K562 (cell line): ENCODE results near the gene ANO2. TPM values are rescaled to one million over a fixed set of nuclear protein-coding genes. Genes with fewer than 3 reads are reported as not detected.

Experiments
- ATAC-seq: fragments of 200-7000 bp; cut with Tn5 transposase; 3 replicates; pipeline ENCODE4 v1.9.1; 2020; ENCODE audit warnings: moderate library complexity
- BruUV-seq: library from RNA; stranded (reverse); fragments of 400-500 nt; replicated peaks from 2 replicates; lab custom pipeline; 2021; lab: Mats Ljungman, UMichigan
- CTCF ChIA-PET: fragments of 300-600 bp; formaldehyde crosslinking; extraction: SDS; loops from one replicate; lab custom pipeline; 2021; ENCODE audit warnings: low intra/inter-chr PET ratio; lab: Yijun Ruan, JAX
- POLR2A ChIA-PET: fragments of 300-600, 350-650 bp; sonication (Branson Sonifier 250); formaldehyde crosslinking; extraction: SDS; loops from one replicate; lab custom pipeline; 2021; ENCODE audit warnings: antibody characterized with exemption, inconsistent platforms; lab: Yijun Ruan, JAX
- DNase-seq, 4 experiments: peaks; one replicate each; pipeline versions ENCODE4 v3.0.0 to v3.0.0-alpha.2; 2011 to 2018; ENCODE audit warnings: low spot score in 3 of 4, mixed read lengths in 3 of 4; ENCODE audit errors: extremely low read depth in 1 of 4
- FAIRE-seq: peaks from 2 replicates; lab custom pipeline; 2011; peaks lifted over from hg19 to GRCh38; lab: Jason Lieb, UNC
- H2AFZ ChIP-seq: 2 replicates; pipeline ENCODE4 v1.6.0; 2011; ENCODE audit warnings: low read depth, low read length, control low read depth, inconsistent platforms
- H3K27ac ChIP-seq: fragments of 200-600 bp; 3 replicates; pipeline ENCODE4 v1.8.0; 2011; ENCODE audit warnings: low read depth, mild to moderate bottlenecking, control low read depth, inconsistent platforms, low read length, moderate library complexity, mixed read lengths; ENCODE audit errors: extremely low read depth
- H3K27me3 ChIP-seq, 2 experiments: fragments of 300-600 bp in 1 of 2; 2 replicates in 1 of 2; 3 replicates in 1 of 2; pipeline versions ENCODE4 v1.6.0 to v1.8.0; 2011; ENCODE audit warnings: inconsistent platforms in 2 of 2, low read length in 2 of 2, mild to moderate bottlenecking in 1 of 2, mixed read lengths in 1 of 2, moderate library complexity in 1 of 2; ENCODE audit not compliant: control insufficient read depth in 2 of 2, insufficient read depth in 2 of 2
- H3K36me3 ChIP-seq: fragments of 300-600 bp; 3 replicates; pipeline ENCODE4 v1.8.0; 2011; ENCODE audit warnings: mild to moderate bottlenecking, low read length, inconsistent platforms; ENCODE audit not compliant: control insufficient read depth, insufficient read depth
- H3K4me1 ChIP-seq, 2 experiments: fragments of 200-600 bp in 1 of 2; replicated peaks in 1 of 2; 2 replicates in 1 of 2; 3 replicates in 1 of 2; pipeline versions ENCODE4 v1.5.1 to v1.8.0; 2011; ENCODE audit warnings: inconsistent platforms in 2 of 2, low read length in 2 of 2, mild to moderate bottlenecking in 1 of 2, mixed read lengths in 1 of 2, moderate library complexity in 1 of 2; ENCODE audit not compliant: control insufficient read depth in 2 of 2, insufficient read depth in 2 of 2
- H3K4me2 ChIP-seq: 2 replicates; pipeline ENCODE4 v1.6.1; 2011; ENCODE audit warnings: low read length, control low read depth, inconsistent platforms, mixed read lengths; ENCODE audit not compliant: insufficient read depth
- H3K4me3 ChIP-seq: fragments of 200-600 bp; sonication (generic), shearing (Covaris generic); 2 replicates; pipeline ENCODE4 v1.5.1; 2016; ENCODE audit warnings: control low read depth, inconsistent platforms
- H3K79me2 ChIP-seq: fragments of 200-600 bp; 3 replicates; pipeline ENCODE4 v1.8.0; 2011; ENCODE audit warnings: low read length, inconsistent platforms; ENCODE audit not compliant: control insufficient read depth, insufficient read depth
- H3K9ac ChIP-seq, 2 experiments: 2 replicates each; pipeline versions ENCODE4 v1.6.0 to v1.6.1; 2011; ENCODE audit warnings: low read depth in 2 of 2, low read length in 2 of 2, control low read depth in 1 of 2, inconsistent platforms in 1 of 2, mild to moderate bottlenecking in 1 of 2, mixed read lengths in 1 of 2; ENCODE audit not compliant: insufficient read depth in 1 of 2
- H3K9me1 ChIP-seq: one replicate; pipeline ENCODE4 v1.6.0; 2011; ENCODE audit warnings: inconsistent platforms, mild to moderate bottlenecking, low read length, moderate library complexity; ENCODE audit not compliant: control insufficient read depth, insufficient read depth
- H3K9me3 ChIP-seq: replicated peaks from 2 replicates; pipeline ENCODE4 v1.5.1; 2011; ENCODE audit warnings: low read depth, low read length, inconsistent platforms; ENCODE audit not compliant: control insufficient read depth, insufficient read depth
- H4K20me1 ChIP-seq: replicated peaks from 2 replicates; pipeline ENCODE4 v1.6.1; 2011; ENCODE audit warnings: low read length, inconsistent platforms, mixed read lengths; ENCODE audit not compliant: control insufficient read depth, insufficient read depth
- BRD4 ChIP-seq: fragments of 200-600 bp; sonication (generic); IDR thresholded peaks from 2 replicates; pipeline ENCODE4 v1.6.1; 2017; ENCODE audit warnings: inconsistent platforms
- ETS2 ChIP-seq: IDR thresholded peaks from 2 replicates; pipeline ENCODE4 v1.6.1; 2016; ENCODE audit warnings: borderline replicate concordance, missing genetic modification characterization, mild to moderate bottlenecking, moderate library complexity, missing compliant biosample characterization; ENCODE audit not compliant: poor library complexity, severe bottlenecking
- MEF2D ChIP-seq: conservative IDR thresholded peaks from 2 replicates; pipeline ENCODE4 v1.6.1; 2016; ENCODE audit warnings: low read depth, missing genetic modification characterization, missing compliant biosample characterization
- NFIC ChIP-seq: fragments of 450-650 bp; IDR thresholded peaks from 2 replicates; pipeline ENCODE4 v1.6.1; 2017; ENCODE audit warnings: mild to moderate bottlenecking, inconsistent platforms
- RFX5 ChIP-seq: IDR thresholded peaks from 2 replicates; pipeline ENCODE4 v1.6.1; 2011; ENCODE audit warnings: low read depth, mild to moderate bottlenecking, improper control_type of control experiment, low read length
- U2AF2 ChIP-seq: fragments of 200-400 bp; formaldehyde crosslinking; optimal IDR thresholded peaks from 2 replicates; pipeline ENCODE3; 2017; ENCODE audit warnings: low read depth, mild to moderate bottlenecking, low read length
- ZNF277 ChIP-seq: fragments of 250-450 bp; sonication (Bioruptor Pico); IDR thresholded peaks from 2 replicates; pipeline ENCODE4 v1.8.0; 2022; ENCODE audit warnings: inconsistent platforms, mild to moderate bottlenecking, moderate library complexity, borderline replicate concordance
- ZNF280B ChIP-seq: fragments of 250-450 bp; sonication (Bioruptor Pico); IDR thresholded peaks from 2 replicates; pipeline ENCODE4 v1.5.1; 2021; ENCODE audit warnings: mild to moderate bottlenecking
- ZNF282 ChIP-seq: sonication (generic); formaldehyde crosslinking; IDR thresholded peaks from 2 replicates; pipeline ENCODE4 v1.8.1; 2023; ENCODE audit warnings: missing genetic modification reagents
- WGBS: fragments of 100-300 bp; shearing (Covaris generic); methylation state at CpG from one replicate; pipeline ENCODE4 v1.1.6; 2016; ENCODE audit warnings: low coverage, mixed read lengths; ENCODE audit not compliant: insufficient coverage; ENCODE audit errors: missing lambda C conversion rate; 5-methylcytosine and 5-hydroxymethylcytosine counted together
- in situ Hi-C: fragments of 300-500 bp; cut with MboI; formaldehyde crosslinking; loops from 4 replicates; pipeline ENCODE4 v1.15.0; 2018; ENCODE audit warnings: inconsistent platforms, mixed read lengths
- intact Hi-C: fragments of 100-400 bp; cut with micrococcal nuclease; formaldehyde crosslinking; loops from 2 replicates; pipeline ENCODE4 v1.14.2; 2022
- polyA plus RNA-seq, 8 experiments: library from polyadenylated mRNA; depleted of rRNA in 4 of 8; stranded (reverse) in 5 of 8; unstranded in 3 of 8; fragments of >200 nt; fragmentation: Nextera tagmentation in 2 of 8; fragmentation: Illumina TruSeq in 1 of 8; extraction: Ambion mirVana in 2 of 8; extraction: Trizol in 1 of 8; gene quantifications; 2 replicates each; pipeline versions ENCODE4 v1.2.1 to v1.2.3, GENCODE V29; 2011 to 2014; ENCODE audit warnings: inconsistent platforms in 1 of 8, missing spikeins in 1 of 8
- total RNA-seq, 7 experiments: library from RNA; depleted of rRNA in 6 of 7; stranded (reverse); fragments of >200 nt in 6 of 7; fragmentation: Illumina TruSeq in 2 of 7; extraction: Trizol in 2 of 7; gene quantifications; 2 replicates each; pipeline versions ENCODE4 v1.2.1 to v1.2.3, GENCODE V29; 2011 to 2021; ENCODE audit warnings: low replicate concordance in 1 of 7
- TF ChIP-seq, protein P1 (sequence below): fragments of 250-450 bp; sonication (Bioruptor Pico); IDR thresholded peaks from 2 replicates; pipeline ENCODE4 v1.9.0; 2021; ENCODE audit warnings: mild to moderate bottlenecking

Gene ANO2
- total and polyA plus RNA-seq, 9 of the 15 experiments (the other 6 are each of a cell fraction or from before 2014, with no cell fraction given) = 0.64 TPM; not detected in 8

DNA sequence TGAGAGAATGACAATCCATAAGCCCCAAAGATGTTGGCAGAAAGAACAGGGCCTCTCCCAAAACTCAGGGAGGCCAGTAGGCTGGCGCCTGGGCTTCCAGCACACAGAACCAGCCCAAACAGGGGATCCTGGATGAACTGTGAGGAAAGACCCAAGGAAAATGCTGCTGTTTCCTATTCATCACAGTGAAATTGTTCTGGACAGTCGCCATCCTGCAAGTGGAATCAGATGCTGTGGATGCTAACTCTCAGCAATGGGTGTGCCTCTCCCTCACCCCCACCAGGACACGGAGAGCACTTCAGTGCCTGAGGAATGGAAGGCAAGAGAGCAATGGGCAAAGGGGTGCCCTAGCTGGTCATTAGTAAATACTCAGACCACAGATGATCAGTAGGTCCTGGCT is 80.8 kb downstream of the ANO2 start:
- intact Hi-C loops (no loop called here), in situ Hi-C loops (no loop called here)
- no peak overlapping the region for H3K4me2 ChIP-seq
- ATAC-seq (no peak), FAIRE-seq (no peak), DNase-seq (no peak)
- no peaks in the 10 kb centered on the region for H3K4me1 ChIP-seq
- H3K27ac ChIP-seq = no peak overlapping the region
- H3K9ac ChIP-seq = no peak overlapping the region
- no TSS peak for BruUV-seq
- no peak overlapping the region for H3K4me3 ChIP-seq
- TF ChIP-seq BRD4 (no peak), ZNF280B (CRISPR knock-in tag) (no peak), ETS2 (tag) (no peak), MEF2D (tag) (no peak), ZNF277 (CRISPR knock-in tag) (no peak), U2AF2 (no peak), RFX5 (no peak), ZNF282 (CRISPR knock-in tag) (no peak), NFIC (no peak)
- TF ChIP-seq, protein P1, sequence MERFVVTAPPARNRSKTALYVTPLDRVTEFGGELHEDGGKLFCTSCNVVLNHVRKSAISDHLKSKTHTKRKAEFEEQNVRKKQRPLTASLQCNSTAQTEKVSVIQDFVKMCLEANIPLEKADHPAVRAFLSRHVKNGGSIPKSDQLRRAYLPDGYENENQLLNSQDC = no peak
- POLR2A ChIA-PET = no interaction called here
- no peaks in the 10 kb centered on the region for H4K20me1 ChIP-seq
- H3K79me2 ChIP-seq = no peaks in the 10 kb centered on the region
- no peaks in the 10 kb centered on the region for H3K9me1 ChIP-seq
- no peak overlapping the region for H2AFZ ChIP-seq
- no peaks in the 10 kb centered on the region for H3K36me3 ChIP-seq
- CTCF ChIA-PET = no interaction called here
- no peaks in the 10 kb centered on the region for H3K9me3 ChIP-seq
- WGBS = 0% methylated on average over 3 of the region's 3 CpGs
- H3K27me3 ChIP-seq = no peaks in the 10 kb centered on the region
